Osteoblast (primary cell): ENCODE results near the gene USP34. TPM values are rescaled to one million over a fixed set of nuclear protein-coding genes. Genes with fewer than 3 reads are reported as not detected.
"Not testable (repeated sequence)": the region's sequence is repeated elsewhere in the genome, so short reads cannot be mapped to it uniquely, and the experiment has no call there.

Experiments used
- DNase-seq: peaks from one replicate; pipeline ENCODE4 v3.0.0; 2011; ENCODE audit warnings: low spot score, mixed read lengths; ENCODE audit not compliant: insufficient read length; ENCODE audit errors: missing footprints
- H2AFZ ChIP-seq: 2 replicates; pipeline ENCODE4 v1.6.0; 2011; ENCODE audit warnings: mild to moderate bottlenecking, low read length
- H3K27ac ChIP-seq: 2 replicates; pipeline ENCODE4 v1.5.1; 2011; ENCODE audit warnings: mild to moderate bottlenecking, low read depth, low read length, moderate library complexity
- H3K27me3 ChIP-seq: 2 replicates; pipeline ENCODE4 v1.6.0; 2012; ENCODE audit warnings: mild to moderate bottlenecking, control low read depth, inconsistent platforms, low read length, moderate library complexity; ENCODE audit not compliant: insufficient read depth
- H3K36me3 ChIP-seq: 2 replicates; pipeline ENCODE4 v1.5.1; 2011; ENCODE audit warnings: mild to moderate bottlenecking, low read length, control low read depth, moderate library complexity; ENCODE audit not compliant: insufficient read depth
- H3K4me1 ChIP-seq: 2 replicates; pipeline ENCODE4 v1.5.1; 2011; ENCODE audit warnings: mild to moderate bottlenecking, low read length, control low read depth, moderate library complexity; ENCODE audit not compliant: insufficient read depth
- H3K4me2 ChIP-seq: 2 replicates; pipeline ENCODE4 v1.6.0; 2011; ENCODE audit warnings: mild to moderate bottlenecking, low read length; ENCODE audit not compliant: insufficient read depth
- H3K4me3 ChIP-seq: fragments of 200-600 bp; sonication (generic); 3 replicates; pipeline ENCODE4 v1.5.1; 2012; ENCODE audit warnings: mild to moderate bottlenecking, low read length, inconsistent platforms; ENCODE audit not compliant: insufficient read depth
- H3K79me2 ChIP-seq: 2 replicates; pipeline ENCODE4 v1.6.0; 2012; ENCODE audit warnings: mild to moderate bottlenecking, low read length, control low read depth, inconsistent platforms; ENCODE audit not compliant: insufficient read depth
- H3K9me3 ChIP-seq: 2 replicates; pipeline ENCODE4 v1.5.1; 2011; ENCODE audit warnings: low read depth, low read length, control low read depth
- H4K20me1 ChIP-seq: 2 replicates; pipeline ENCODE4 v1.6.0; 2012; ENCODE audit warnings: mild to moderate bottlenecking, low read length, control low read depth; ENCODE audit not compliant: insufficient read depth
- CTCF ChIP-seq: IDR thresholded peaks from 2 replicates; pipeline ENCODE4 v1.5.1; 2011; ENCODE audit warnings: mild to moderate bottlenecking, low read depth, low read length, moderate library complexity; ENCODE audit errors: extremely low read depth
- total RNA-seq: library from RNA; depleted of rRNA; stranded (reverse); fragments of >200 nt; gene quantifications from 2 replicates; pipeline ENCODE4 v1.2.3, GENCODE V29; 2012

USP34 gene
- total RNA-seq, 1 donor: 152 TPM

DNA sequence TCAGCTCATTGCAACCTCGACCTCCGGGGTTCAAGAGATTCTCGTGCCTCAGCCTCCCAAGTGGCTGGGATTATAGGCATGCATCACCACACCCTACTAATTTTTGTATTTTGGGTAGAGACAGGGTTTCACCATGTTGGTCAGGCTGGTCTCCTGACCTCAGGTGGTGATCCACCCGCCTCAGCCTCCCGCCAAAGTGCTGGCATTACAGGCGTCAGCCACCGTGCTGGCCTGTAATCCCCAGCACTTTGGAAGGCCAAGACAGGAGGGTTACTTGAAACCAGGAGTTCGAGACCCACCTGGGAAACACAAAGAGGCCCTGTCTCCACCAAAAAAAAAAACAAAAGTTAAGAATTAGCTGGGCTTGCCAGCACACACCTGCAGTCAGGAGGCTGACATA lies 18.5 kb downstream of the USP34 start:
- Histone ChIP-seq H3K4me1 (no peaks in the 10 kb centered on the region), H3K4me3 (no peak overlapping the region), H3K27me3 (no peaks in the 10 kb centered on the region), H3K36me3 (peaks cover 3% of the 10 kb centered on the region), H3K27ac (no peak overlapping the region), H3K4me2 (no peak overlapping the region), H3K79me2 (peaks cover 98% of the 10 kb centered on the region), H2AFZ (no peak overlapping the region), H4K20me1 (peaks cover 56% of the 10 kb centered on the region), H3K9me3 (no peaks in the 10 kb centered on the region)
- TF ChIP-seq CTCF: no peak
- DNase-seq: no peak

GRCh38 chr2:61451178-61451577 lies 19.7 kb downstream of the USP34 start:
- Histone ChIP-seq H3K36me3 (peaks cover 3% of the 10 kb centered on the region), H3K9me3 (no peaks in the 10 kb centered on the region), H3K79me2 (peaks cover 98% of the 10 kb centered on the region), H2AFZ (no peak overlapping the region), H3K27ac (no peak overlapping the region), H3K27me3 (no peaks in the 10 kb centered on the region), H3K4me3 (no peak overlapping the region), H3K4me1 (no peaks in the 10 kb centered on the region), H4K20me1 (peaks cover 48% of the 10 kb centered on the region), H3K4me2 (no peak overlapping the region)
- no peak for TF ChIP-seq CTCF
- no peak for DNase-seq

GRCh38 chr2:61450144-61450543 lies 20.7 kb downstream of the USP34 start:
- Histone ChIP-seq H3K4me1 (no peaks in the 10 kb centered on the region), H3K27me3 (no peaks in the 10 kb centered on the region), H3K4me2 (no peak overlapping the region), H4K20me1 (peaks cover 45% of the 10 kb centered on the region), H3K79me2 (peaks cover 97% of the 10 kb centered on the region), H3K9me3 (no peaks in the 10 kb centered on the region), H3K4me3 (no peak overlapping the region), H3K36me3 (peaks cover 3% of the 10 kb centered on the region), H2AFZ (no peak overlapping the region), H3K27ac (no peak overlapping the region)
- no peak for DNase-seq
- no peak for TF ChIP-seq CTCF

DNA sequence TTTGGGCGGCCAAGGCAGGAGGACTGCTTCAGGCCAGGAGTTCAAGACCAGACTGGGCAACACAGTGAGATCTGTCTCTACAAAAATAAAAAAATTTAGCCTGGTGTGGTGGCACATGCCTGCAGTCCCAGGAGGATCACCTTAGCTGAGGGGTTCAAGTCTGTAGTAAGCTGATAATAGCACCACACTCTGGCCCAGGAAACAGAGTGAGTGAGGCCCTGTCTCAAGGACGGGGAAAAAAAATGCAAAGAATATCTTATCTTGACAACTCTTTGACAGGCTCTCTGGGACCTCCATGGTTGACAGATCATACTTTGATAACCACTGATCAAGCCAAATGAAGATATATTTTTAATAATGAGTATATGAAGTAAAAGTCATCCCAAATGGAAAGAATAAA lies 22.7 kb downstream of the USP34 start:
- H4K20me1 ChIP-seq: peaks cover 56% of the 10 kb centered on the region
- DNase-seq: no peak

DNA sequence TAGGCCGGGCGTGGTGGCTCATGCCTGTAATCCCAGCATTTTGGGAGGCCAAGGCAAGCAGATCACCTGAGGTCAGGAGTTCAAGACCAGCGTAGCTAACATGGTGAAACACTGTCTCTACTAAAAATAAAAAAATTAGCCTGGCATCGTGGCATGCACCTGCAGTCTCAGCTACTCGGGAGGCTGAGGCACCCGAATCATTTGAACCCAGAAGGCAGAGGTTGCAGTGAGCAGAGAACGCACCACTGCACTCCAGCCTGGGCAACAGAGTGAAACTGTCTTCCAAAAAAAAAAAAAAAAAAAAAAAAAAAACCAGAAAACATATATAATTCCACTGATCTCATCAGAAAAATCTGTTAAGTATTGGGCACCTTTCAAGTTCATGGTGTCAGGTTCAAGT lies 23.9 kb downstream of the USP34 start:
- Histone ChIP-seq H3K79me2 (peaks cover 97% of the 10 kb centered on the region), H4K20me1 (peaks cover 61% of the 10 kb centered on the region)
- H3K9me3 ChIP-seq, H3K4me2 ChIP-seq, H3K27me3 ChIP-seq, H3K36me3 ChIP-seq, DNase-seq, H3K4me3 ChIP-seq, H3K27ac ChIP-seq, H2AFZ ChIP-seq, H3K4me1 ChIP-seq: not testable (repeated sequence)

More for the DNA sequence above, 22.7 kb downstream of the USP34 start:
- no peaks in the 10 kb centered on the region for H3K27me3 ChIP-seq
- peaks cover 3% of the 10 kb centered on the region for H3K36me3 ChIP-seq
- no peaks in the 10 kb centered on the region for H3K9me3 ChIP-seq
- H3K4me1 ChIP-seq: no peaks in the 10 kb centered on the region
- no peak overlapping the region for H3K27ac ChIP-seq
- no peak overlapping the region for H3K4me2 ChIP-seq
- no peak overlapping the region for H2AFZ ChIP-seq
- H3K79me2 ChIP-seq: peaks cover 97% of the 10 kb centered on the region
- H3K4me3 ChIP-seq: no peak overlapping the region
- TF ChIP-seq CTCF: no peak
